Spleen (tissue), 7 donors: ENCODE results near the gene KANSL1L.

ENCODE experiments used
- CTCF ChIP-seq, 11 experiments: fragments of 200-600 bp in 7 of 11; fragments of 450-650 bp in 4 of 11; sonication (generic) in 4 of 11; IDR thresholded peaks in 8 of 11; conservative IDR thresholded peaks in 3 of 11; 1 replicate in 7 of 11; 2 replicates in 4 of 11; pipeline versions ENCODE4 v1.4.0 to v1.8.0; 2016 to 2021; ENCODE audit warnings: antibody characterized with exemption in 11 of 11, inconsistent platforms in 4 of 11, mild to moderate bottlenecking in 1 of 11
- POLR2A ChIP-seq, 3 donors: fragments of 450-650 bp; IDR thresholded peaks; one replicate each; pipeline ENCODE4 v1.5.1; 2017; ENCODE audit warnings: antibody characterized with exemption in 3 of 3, mild to moderate bottlenecking in 1 of 3
- POLR2AphosphoS5 ChIP-seq, 3 donors: sonication (generic); formaldehyde crosslinking; IDR thresholded peaks; one replicate each; pipeline ENCODE4 v1.5.1; 2017; ENCODE audit warnings: antibody characterized with exemption in 3 of 3
- donor health status: DM: no; HTN: no; CAD: no; lungs with moderate emphysema.
- donor health status: DM: no; HTN: no; CAD: no.
- donor health status: DM: no; HTN: no; CAD: no.

- TF ChIP-seq CTCF (IDR thresholded peaks at IDR 0.05 in 8 of 11, conservative IDR thresholded peaks at IDR 0.05 in 3 of 11) (no peak), POLR2A (IDR thresholded peaks at IDR 0.05) (no peak), POLR2AphosphoS5 (IDR thresholded peaks at IDR 0.05) (no peak)
These were observed 1.1 kb downstream of the KANSL1L start for GRCh38 chr2:210170196-210170445.
